ENCODE measurements around the gene SCGB3A1.
A peak's percentile ranks its signal among the peaks of the same experiment; 100 is the strongest.

SCGB3A1 gene

DNA sequence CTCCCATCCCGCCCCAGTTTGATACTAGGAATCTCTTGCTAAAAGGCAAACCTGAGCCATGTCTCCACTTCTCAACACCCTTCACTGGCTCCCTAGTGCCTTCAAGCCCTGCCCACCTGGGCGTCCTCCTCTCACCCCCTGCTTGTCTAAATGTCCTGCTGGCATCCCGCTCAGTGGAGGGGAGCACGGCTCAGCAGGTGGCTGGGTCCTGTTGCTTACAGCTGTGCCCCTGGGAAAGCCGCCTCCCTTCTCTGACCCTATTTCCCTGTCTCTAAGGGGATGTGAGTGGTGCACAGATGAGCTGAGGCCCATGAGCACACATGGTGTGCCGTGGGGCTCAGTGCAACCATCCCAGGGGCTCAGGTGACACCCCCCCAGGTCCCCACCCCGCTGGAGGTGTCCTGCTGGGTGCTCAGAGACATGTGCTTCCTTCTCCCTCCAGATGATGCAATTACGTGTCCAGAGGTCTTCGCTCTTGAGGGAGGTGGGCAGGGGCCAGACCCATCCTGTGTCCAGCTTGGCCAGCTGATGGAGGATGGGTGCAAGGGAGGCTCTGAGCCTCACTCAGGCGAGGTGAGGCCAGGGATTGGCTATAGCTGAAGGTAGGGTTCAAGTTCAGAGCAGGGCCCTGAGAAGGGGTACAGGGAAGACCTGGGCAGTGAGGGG lies 34.0 kb upstream of the SCGB3A1 start:
- no peak for DNase-seq (ENCODE audit: low read depth in 2 of 2)

DNA sequence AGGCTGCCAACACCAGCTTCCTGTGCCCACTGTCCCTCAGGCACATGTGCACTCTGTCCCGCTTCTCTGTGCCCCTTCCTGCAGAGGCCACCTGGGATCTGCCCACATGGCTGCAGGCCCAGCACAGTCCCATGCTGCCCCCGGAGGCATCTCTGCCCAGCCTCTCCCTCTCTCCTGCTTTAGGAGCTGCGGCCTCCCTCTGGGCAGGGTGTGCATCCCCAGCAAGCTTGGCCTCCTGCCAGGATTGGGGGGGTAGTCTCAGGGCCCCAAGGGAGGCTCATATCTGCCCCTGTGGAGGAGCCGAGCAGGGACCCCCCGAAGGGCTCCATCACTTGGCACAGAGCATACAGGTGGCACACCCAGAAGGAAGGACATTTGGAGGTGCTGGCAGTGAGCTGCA lies 33.3 kb upstream of the SCGB3A1 start:
- DNase-seq (ENCODE audit: low read depth in 2 of 2): no peak

DNA sequence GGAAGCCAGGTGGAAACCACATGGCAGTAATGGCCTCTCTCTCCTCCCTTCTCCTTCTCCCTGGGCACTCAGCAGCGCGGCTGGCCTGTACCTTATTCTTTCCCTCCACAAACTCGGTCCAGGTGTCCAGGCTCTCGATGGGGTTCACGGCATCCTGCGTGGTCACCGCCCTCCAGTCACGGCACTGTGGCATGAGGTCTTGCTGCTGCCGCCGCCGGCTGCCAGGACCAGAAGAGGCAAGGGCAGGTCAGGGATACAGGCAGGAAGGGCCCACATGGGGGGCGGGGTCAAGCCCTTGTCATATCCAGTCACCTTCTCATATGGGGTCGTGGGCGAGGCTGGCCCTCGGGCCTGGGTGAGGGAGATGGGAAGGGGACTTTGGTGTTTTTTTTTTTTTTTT lies 32.5 kb upstream of the SCGB3A1 start:
- no peak for DNase-seq (ENCODE audit: low read depth in 2 of 2)

DNA sequence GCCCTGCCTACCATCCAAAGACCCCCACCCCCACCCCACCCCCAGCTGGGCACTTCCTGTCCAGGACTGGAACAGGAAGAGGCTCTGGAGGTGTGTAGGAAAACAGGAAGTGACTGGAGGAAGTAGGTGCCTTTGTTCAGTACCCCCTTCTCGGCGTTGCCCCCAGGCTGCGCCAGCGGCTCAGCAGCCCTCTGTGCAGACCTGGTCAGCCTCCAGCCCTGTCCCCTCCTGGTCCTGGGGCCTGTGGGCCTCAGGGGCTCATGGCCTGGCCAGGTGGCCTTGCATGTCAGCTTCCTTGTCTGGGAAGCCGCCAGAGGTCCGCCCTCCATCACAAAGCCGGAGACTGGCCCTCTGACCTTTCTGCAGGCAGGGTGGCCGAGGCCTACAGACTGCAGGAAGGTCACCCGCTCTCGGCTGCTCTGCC lies 32.1 kb upstream of the SCGB3A1 start:
- no peak for DNase-seq (ENCODE audit: low read depth in 2 of 2)

DNA sequence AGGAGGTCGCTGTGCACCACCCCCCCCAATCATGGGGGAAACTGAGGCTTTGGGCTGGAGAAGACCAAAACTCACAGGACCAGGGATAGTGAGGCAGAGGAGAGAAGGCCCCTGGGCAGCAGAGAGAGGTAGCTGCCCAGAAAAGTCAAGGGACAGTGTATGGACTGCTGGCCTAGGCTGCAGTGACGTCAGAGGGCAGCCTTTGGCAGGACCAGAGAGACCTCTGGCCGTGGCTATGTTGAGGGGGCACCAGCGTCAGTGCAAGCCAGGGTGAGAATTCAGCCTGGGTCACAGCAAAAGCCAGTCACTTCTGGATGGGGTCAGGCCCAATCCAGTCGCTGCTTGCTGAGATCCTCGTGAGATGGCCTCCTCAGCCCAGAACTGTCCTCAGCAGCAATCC lies 31.6 kb upstream of the SCGB3A1 start:
- DNase-seq (ENCODE audit: low read depth in 2 of 2): no peak

DNA sequence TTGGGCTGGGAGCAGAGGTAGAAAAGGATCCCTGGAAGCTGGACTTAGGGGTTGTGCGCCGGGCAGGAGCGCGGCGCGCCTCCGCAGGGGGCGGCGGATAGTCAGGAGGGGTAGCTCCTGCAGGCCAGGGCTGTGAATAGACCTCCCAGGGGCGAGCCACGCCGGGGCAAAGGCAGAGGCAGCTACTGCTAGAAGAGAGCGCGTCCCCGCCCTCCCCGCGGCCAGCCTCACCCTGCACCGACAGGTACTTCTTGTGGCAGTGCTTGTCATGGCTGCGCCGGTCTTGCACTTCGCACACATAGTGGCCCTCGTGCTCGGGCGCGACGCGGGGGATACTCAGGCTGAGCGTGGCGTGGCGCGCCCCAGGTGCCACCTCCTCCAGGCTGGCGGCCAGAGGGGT lies 30.0 kb upstream of the SCGB3A1 start:
- DNase-seq (ENCODE audit: low read depth in 2 of 2): no peak

DNA sequence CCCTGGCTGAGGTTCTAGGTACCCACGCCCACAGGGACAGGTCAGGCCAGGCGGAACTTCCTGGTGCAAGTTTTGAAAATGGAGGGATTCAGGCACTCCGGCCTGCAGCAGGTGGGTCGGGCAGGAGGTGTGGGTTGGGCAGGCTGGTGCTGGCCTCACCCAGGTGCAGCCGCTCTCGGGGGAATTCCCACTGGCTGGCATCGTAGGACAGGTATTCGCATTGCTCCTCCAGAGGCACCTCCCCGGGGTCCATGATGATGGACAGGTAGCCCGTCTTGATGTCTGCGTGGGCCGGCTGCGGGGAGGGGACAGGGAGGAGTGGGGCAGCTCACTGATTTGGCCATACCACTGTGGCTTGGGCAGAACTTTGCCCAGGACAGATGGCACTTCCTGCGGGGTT lies 28.7 kb upstream of the SCGB3A1 start:
- DNase-seq (ENCODE audit: low read depth in 2 of 2): no peak

DNA sequence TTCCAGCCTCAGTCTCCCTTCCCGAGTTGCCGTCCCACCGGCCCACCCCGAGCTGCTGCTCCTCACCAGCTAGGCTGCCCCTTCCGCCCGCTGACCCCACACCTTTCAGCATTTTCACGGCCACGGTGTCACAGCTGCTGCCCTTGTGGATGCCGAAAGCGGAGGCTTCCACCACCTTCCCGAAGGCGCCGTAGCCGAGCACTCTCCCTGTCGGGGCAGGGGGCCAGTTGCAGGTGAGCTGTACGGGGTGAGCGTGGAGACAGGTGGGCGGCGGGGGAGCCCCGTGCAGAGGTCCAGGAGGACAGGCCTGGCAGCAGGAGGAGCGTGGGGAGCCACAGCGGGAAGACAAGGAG lies 28.2 kb upstream of the SCGB3A1 start:
- no peak for DNase-seq (ENCODE audit: low read depth in 2 of 2)

DNA sequence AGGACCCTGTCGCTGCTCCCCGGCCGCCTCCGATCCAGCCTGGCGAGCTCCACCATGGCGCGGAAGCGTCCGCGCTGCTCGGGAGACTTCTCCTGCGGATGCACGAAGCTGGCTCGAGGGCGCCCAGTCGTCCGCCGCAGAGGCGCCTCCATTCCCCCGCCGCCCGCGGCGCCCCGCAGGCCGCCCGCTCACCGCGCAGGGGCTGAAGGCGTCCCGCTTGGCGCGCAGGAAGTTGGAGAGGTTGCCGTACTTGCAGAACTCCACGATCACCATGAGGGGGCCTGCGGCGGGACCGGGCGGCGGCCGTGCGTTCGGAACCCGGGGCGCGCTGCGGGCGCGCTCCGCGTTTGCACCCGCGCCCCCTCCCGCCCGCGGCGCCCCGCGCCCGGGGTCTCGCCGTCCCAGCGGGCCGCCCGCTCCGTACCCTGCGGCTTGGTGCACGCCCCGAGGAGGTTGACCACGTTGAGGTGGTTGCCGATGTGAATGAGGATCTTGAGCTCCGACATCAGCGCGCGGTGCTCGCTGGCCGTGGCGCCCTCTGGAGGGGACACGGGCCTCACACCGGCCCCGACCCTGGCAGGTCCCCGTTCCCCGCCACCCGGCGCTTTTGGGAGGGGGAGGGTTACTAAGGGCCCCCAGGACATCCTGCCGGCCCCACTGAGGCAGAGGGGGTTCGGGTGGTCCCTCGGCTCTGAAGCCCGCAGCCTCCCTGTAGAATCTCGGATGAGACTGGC lies 27.7 kb upstream of the SCGB3A1 start:
- DNase-seq (ENCODE audit: low read depth in 2 of 2): peak in 1 of 2 donors; percentile 34

DNA sequence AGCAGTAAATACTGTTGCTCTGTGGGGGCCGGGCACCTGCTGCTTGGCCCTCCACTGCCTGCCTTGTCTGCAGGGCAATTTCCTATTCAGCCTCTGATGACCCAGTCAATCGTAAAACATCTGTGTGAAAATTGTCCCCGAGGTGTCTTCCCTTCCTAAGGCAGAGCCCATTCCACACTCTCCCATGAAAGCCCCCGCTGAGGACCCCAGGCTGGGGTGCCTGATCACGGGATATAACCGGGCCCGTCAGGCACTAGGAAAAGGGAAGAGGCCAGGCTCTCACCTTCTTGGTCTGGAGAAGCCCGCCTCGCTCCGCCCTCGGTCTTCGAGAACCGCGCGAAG lies 27.2 kb upstream of the SCGB3A1 start:
- DNase-seq (ENCODE audit: low read depth in 2 of 2): no peak

DNA sequence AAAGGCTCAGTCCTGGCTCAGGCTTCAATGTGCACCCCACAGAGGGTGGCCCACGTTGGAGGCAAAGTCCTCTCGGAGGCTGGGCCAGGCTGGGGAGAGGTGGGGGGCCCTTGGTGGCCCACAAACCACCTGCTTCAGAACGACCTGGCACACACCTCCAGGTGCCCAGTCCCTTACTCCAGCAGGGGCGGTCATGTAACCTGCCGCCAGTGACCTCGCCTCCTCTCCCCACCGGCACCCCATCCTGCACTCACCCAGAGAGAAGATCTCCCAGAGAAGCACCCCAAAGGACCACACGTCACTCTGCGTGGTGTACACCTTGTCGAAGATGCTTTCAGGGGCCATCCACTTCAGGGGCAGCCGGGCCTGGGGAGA lies 22.5 kb upstream of the SCGB3A1 start:
- DNase-seq (ENCODE audit: low read depth in 2 of 2): no peak

DNA sequence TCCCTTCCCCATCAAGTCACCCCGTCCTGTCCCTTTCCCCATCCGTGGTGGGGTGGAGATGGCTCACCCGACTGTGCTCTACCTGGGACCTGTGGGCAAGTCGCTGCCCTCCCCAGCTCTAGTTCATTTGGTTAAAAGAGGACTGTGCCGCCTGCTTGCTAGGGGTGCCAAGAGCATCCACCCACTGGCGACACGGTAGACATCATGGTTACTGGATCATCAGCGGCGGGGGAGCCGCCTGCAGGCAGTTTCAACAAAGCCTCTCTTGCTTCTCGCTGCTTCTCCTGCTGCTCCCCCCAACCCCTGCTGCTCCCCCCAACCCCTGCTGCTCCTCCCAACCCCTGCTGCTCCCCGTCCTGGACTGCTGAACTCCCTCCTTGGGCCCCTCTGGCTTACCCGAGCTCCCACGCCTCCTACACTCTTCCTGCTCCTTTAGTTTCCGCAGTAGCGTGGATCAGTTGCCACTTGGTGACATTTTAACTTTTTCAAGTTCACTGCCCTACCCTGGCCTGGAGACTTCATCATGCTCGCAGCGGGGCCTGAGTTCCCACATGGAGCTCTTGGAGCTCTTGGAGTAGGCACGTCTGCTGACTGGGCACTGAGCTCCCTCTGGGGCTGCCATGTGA lies 22.0 kb upstream of the SCGB3A1 start:
- no peak for DNase-seq (ENCODE audit: low read depth in 2 of 2)

DNA sequence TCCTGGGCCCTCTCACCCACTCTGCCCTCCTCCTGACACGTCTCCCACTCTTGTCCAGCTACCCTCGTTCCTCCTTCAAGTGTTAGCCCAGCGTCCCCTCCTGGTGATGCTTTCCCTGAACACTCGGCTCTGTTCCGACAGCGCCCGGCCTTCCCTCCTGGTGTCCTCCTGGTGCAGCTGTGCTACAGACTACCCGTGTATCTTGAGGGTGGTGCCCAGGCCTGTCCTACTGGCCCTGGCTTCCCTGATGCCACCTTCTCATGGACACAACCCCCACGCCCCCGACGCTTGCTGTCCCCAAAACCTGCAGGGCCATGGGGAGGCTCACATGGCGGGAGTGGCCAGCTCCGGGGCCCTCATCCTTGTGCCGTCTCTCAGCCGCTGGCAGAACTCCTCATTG lies 21.4 kb upstream of the SCGB3A1 start:
- DNase-seq (ENCODE audit: low read depth in 2 of 2): no peak

DNA sequence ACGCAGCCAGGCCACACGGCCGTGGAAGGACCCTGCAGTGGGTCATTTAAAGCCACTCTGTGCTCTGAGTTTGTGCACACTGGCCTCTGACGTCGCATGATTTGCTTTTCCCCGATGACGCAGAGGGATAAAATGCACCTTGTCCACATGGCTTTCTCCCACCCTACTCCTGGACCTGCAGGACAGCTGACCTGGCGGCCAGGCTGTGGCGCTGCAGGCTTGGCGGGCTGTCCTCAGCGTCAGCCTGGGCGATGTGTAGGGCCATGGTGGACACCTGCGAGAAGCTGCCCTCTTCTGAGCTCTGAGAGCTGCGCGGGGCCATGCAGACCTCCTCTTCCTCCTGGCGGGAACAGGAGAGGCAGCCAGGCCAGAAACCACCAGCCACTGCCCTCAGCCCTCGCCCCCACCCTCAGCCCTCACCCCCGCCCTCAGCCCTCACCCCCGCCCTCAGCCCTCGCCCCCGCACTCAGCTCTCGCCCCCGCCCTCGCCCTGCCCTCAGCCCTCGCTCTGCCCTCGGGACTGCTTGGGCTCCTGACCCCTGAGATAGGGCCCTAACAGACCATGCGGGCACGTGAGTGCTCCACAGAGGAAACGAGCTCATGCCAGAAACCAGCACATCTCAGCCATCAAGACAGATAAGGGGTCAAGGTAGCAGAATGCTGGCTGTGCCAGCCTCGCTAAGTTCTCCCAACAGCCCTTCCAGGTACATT lies 20.0 kb upstream of the SCGB3A1 start:
- DNase-seq (ENCODE audit: low read depth in 2 of 2): no peak

DNA sequence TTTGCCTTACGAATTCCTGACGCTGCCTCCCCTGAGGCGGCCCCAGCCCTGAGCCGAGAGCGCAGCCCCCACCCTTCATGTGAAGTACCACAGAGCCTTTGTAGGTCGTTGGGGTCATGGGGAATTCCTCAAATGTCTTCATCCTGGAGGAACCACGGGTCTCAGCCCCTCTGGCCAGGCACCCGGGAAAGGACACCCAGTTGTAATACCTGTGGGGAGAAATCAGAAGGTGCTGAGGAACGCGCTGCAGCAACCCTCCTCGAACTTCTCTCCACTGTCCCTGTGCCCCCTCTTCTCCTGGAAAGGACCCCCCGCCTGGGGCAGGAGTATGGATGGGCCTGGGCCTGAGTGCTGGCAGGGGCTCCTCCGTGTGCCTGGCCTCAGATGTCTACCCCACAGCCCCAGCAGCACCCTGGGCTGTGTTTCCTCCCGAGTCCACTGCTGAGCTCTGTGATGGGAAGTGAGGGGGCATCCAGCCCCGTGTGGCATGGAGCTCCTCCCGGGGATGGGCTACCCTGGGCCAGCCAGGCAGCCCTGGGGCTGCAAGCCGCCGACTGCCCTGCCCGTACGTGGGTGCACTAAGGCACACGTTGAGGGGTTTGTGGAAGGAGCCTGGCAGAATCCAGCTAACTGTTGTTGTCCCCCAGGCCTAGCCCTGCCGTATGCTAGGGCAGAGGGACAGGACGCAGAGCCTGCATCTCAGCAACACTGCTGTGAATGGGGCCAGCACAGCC lies 18.7 kb upstream of the SCGB3A1 start:
- DNase-seq (ENCODE audit: low read depth in 2 of 2): no peak

DNA sequence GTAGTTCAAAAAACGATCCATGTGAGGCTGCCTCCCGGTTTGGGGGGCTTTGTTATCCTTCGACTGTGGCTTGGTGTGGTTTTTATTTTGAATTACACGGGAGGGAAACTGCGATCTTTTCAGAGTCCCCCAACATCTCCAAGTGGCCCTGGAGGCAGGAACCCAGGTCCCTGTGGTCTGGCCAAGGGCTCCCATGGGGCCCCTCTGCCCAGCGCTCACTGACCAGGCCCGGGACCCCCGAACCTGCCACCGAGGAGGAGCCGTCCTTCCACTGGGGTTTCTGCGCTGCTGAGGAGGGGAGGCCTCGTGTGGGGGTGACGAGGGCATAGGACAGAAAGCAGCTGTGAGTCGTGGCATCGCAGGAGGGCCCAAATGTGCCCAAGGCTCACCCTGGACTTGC lies 18.1 kb upstream of the SCGB3A1 start:
- DNase-seq (ENCODE audit: low read depth in 2 of 2): no peak

DNA sequence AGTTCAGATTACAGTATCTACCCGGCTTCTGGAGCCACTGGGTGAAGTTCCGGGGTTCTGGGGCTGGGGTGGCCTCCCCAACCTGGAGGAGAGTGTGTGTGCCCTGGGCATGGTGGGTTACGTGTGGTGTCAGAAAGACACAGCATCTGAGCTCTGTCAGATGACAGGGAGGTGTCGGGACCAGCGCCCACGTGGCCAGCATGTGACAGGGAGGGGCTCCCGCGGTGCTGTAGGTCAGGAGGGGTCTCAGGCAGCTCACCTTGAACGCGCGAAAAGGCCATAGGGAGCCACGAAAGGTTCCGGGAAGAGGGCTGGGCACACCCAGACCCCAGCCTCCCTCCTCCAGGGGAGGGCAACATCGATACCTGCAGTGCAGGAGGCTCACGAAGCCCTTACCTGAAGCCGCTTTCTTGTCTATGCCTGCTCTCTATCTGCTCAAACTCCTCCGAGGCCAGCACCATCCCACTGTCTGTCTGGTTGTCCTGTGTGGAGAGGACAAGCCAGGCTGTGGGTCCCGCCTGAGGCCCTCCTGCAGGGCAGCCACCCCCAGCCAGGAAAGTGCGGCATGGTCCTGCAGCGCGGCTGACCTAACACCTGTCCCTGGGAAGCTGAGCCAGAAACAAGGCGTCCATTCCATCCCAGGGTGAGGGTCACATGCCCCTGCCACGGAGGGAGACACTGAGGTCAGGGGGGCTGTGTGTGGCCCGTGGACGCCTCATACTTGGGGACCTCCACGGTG lies 17.4 kb upstream of the SCGB3A1 start:
- no peak for DNase-seq (ENCODE audit: low read depth in 2 of 2)

DNA sequence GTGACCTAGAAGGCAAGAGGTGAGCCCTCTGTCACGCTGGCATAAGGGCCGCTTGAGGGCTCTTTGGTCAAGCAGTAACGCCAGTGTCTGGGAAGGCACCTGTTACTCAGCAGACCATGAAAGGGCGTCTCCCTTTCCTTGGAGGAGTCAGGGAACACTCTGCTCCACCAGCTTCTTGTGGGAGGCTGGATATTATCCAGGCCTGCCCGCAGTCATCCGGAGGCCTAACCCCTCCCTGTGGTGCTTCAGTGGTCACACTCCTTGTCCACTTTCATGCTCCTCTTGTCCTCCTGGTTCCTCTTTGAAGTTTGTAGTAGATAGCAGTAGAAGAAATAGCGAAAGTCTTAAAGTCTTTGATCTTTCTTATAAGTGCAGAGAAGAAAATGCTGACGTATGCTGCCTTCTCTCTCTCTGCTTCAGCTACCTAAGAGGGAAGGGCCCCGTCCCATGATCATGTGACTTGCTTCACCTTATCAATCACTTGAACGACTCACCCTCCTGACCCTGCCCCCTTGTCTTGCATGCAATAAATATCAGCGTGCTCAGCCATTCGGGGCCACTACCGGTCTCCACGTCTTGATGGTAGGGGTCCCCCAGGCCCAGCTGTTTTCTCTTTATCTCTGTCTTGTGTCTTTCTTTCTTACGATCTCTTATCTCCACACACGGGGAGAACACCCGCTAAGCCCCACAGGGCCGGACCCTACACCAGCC lies 16.7 kb upstream of the SCGB3A1 start:
- no peak for DNase-seq (ENCODE audit: low read depth in 2 of 2)

DNA sequence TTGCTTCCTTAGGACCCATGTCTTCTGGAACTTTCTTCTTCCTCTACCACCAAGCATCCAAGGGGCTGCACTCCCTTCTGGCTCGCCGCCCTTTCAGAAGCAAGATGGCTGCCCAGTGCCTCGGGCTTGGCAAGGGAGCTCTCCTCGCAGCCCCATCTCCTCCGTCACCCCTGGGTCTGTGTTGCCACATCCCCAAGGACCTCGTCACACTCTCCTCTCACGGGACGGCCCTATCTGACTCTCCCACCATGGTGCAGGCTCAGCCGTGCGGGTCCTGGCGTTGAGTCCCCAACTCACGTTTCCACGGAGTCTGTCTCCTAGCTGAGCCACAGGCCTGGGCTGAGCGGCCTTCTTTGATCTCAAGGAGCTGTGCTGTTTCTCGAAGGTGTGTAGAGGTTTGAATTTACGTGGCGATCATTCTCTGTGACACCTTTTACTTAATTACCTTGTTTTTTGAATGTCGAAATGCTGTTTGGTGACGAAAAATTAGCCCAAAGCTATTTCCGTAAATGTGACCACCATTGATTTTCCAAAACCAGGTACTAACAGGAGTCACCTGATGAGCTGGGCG lies 15.0 kb upstream of the SCGB3A1 start:
- no peak for DNase-seq (ENCODE audit: low read depth in 2 of 2)

DNA sequence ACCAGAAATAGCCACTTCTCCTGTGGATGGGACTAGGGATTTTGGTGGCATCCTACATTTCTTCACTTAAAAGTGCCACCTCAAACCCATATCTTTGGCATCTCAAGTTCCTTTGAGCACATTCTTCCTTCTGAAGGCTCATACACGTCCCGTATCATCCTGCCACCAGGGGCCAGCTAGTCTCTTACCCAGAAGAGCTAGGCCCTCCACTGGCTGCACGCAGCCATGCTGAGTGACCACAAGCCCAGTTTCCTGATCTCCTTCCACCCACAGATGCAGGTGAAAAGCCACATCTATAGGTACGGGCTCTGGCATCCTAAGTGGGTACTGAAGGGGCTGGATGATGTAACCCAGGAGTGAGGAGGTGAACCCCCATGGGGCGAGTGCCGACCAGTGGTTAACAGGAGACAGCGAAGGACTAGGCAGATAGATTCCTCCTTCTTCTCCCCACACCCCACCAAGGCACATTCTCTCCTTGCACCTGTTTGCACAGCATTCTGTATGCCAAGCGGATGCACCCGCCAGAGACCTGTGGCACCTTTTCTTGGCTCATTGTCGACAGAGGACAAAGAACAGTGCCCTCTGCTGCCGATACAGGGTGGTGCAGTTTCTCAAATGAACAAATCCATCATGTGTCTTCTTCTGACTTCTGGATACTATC lies 14.4 kb upstream of the SCGB3A1 start:
- peak; percentile 42 to 54 for DNase-seq (ENCODE audit: low read depth in 2 of 2)

Data from stimulated activated CD4-positive, alpha-beta T cell treated with anti-CD3 and anti-CD28 coated beads, Interleukin-1b, Interleukin-23, amount 100 ng/mL, for 4 hours (primary cell).